Measurements from ENCODE around the gene ZNF107.
"Not testable (repeated sequence)": the region's sequence is repeated elsewhere in the genome, so short reads cannot be mapped to it uniquely, and the experiment has no call there.

The ZNF107 gene

DNA sequence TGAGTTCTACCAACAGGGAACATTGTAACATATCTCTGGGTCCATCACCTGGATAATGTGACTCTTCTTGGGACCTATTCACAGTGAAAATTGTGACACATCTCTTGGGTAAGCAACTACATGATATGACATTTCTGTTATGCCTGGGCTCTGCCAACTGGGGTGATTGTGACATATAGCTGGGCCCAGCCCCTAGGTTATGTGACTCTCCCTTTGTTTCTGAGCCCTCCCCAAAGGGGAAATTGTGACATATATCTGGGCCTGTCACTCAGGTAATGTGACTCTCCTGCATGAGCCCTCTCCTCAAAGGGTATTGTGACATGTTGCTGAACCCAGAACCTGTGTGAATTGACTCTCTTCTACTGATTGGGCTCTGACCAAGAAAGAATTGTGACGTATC lies 22.4 kb upstream of the ZNF107 start:
- no peak for DNase-seq (ENCODE audit: low read depth)

DNA sequence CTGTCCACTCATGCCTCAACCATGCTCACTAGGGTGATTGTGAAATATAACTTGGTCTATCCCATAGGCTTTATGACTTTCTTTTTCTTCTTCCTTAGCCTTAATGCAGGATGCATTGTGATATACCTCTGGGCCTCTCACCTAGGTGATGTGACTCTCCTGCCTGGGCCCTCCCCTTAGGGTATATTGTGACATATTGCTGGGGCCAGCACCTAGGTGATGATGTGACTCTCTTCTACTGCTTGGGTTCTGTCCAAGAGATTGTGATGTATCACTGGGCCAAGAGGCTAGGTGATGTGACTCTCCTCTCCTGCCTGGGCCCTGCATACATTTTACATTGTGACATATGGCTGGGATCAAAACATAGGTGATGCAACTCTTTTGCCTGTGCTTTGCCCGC lies 14.7 kb upstream of the ZNF107 start:
- DNase-seq (ENCODE audit: low read depth), result no peak

DNA sequence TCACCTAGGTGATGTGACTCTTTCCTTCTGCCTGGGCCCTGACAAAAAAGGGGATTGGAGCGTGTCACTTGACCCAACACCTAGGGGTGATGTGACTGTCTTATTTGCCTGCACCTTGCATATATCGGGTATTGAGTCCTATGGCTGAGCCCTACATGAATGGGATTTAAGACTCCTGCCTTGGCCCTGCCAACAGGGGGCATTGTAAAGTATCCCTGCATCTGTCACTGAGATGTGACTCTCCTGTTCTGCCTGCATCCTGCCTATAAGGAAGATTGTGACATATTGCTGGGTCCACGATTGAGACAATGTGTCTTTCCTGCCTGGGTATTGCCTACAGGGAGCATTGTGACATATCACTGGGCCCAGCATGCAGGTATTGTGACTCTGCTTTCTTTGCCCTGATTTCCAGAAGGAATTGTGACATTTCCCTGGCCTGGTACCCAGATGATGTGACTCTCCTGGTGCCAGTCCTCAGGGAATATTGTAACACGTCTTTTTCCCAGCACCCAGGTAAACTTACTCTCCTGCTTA lies 14.2 kb upstream of the ZNF107 start:
- no peak for DNase-seq (ENCODE audit: low read depth)

DNA sequence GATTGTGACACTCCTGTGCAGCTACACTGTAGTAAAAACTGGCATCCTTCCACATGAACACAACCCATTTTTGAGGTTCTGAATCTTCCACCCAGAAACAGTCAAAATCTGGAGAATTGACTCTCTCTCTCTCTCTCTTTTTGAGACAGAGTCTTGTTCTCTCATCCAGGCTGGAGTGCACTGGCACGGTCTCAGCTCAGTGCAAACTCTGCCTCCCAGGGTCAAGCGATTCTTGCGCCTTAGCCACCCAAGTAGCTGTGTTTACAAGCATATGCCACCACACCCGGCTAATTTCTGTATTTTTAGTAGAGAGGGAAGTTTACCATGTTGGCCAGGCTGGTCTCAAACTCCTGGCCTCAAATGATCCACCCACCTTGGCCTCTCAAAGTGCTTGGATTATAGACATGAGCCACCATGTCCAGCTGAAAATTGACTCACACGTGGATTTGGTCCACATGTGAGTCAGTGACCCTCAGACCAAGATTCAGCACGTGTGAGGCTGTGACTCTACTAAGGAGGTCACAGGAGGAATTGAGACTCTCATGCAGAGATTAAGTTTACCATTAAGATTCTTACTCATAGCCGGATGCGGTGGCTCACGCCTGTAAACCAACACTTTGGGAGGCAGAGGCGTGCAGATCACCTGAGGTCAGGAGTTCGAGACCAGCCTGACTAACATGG lies 12.1 kb upstream of the ZNF107 start:
- no peak for DNase-seq (ENCODE audit: low read depth)

DNA sequence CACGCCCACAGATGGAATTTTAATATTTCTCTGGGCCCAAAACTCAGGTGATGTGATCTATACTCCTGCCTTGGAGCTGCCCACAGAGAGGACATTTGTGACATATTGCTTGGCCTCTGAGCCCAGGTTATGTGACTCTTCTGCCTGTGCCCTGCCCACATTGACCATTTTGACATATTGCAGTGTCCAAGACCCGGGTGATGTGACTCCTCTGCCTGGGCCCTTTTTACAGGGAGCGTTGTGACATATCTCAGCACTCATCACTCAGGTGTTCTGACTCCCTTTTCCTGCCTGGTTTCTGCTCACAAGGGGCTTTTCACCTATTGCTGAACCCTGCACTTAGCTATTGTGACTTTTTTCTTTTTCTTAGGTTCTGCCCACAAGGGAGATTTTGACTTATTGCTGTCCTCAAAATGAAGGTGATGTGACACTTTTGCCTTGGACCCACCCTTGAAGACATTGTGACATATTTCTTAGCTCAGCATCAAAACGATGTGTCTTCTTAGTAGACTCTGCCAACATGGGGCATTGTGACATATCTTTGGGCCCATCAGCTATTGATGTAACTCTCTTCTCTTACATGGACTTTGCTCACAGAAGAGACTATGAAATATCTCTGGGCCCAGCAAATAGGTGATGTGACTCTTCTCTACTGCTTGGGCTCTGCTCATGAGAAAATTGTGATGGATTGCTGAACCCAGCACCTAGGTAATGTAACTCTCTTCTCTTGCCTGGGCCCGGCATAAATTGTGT lies 11.0 kb upstream of the ZNF107 start:
- no peak for DNase-seq (ENCODE audit: low read depth)

DNA sequence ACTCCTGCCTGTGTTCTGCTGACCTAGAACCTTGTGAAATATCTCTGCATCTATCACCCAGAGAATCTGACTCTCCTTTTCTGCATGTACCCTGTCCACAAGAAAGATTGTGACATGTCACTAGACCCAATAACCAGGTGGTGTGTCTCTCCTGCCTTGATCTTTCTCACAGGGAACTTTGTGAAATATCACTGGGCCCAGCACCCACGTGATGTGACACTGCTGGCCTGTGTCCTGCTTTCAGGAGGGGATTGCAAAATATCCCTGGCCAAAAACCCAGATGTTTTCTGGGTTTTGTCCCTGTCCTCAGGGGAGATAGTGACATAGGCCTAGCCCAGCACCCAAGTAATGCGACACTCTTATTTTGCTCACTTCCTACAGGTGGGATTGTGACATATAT lies 10.1 kb upstream of the ZNF107 start:
- no peak for DNase-seq (ENCODE audit: low read depth)

DNA sequence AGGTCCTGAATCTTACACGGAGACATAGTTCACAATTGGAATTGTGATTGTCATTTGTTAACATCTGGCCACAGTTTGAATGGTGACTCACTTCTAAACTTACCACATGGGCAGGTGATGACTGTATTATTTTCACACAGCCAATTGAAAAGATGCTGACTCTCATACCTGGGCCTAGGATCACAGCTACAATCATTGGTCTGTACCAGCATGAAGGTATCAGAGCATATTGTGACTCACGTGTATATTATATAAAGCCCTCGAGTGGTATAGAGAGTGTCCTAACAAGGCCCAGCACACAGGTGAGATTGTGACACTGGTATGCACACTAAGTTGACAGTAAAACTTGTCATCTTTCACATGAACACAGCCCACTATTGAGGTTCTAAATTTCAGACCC lies 9.4 kb upstream of the ZNF107 start:
- no peak for DNase-seq (ENCODE audit: low read depth)

DNA sequence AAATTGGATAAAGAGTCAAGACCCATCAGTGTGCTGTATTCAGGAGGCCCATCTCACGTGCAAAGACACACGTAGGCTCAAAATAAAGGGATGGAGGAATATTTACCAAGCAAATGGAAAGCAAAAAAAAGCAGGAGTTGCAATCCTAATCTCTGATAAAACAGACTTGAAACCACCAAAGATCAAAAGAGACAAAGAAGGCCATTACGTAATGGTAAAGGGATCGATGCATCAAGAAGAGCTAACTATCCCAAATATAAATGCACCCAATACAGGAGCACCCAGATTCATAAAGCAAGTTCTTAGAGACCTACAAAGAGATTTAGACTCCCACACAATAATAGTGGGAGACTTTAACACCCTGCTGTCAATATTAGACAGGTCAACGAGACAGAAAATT lies 3.8 kb upstream of the ZNF107 start:
- DNase-seq (ENCODE audit: low read depth), result not testable (repeated sequence)

DNA sequence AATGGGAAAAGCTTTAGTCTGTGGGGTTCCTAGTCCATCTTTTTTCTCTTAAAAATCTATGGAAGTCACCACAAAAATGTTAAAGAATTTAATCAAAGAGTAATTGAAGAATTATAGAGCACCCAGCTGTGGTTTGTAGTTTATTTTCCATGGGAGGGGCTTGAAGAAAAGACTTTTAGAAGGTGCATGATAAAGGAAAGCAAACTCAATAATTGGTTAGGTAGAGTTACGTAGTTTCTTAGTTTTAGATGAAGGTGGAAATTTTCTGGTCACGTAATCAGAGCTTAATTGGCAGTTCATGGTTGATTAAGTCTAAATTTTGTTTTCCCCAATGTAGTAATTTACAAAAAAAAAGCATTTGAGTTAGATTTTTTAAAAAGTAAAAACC lies 724 bp downstream of the ZNF107 start:
- DNase-seq (ENCODE audit: low read depth), result no peak

DNA sequence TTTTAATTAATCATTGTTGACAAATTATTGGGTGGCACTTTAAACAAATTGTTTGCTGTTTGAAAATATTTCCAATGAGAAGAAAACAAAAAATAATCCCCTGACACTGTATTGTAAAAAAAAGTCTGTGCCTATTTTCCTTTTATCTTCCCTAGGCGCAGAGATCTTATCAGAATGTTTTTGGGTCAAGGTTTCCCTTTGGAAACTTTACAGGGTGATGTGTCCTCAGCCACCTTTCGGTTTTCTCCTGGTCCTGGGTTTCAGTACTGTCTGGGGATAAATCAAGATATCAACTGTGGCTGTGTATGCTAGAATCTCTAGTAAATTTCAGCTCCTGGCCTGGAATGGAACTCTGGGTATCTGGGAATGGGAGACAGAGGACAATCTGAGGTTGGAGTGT lies 1.4 kb downstream of the ZNF107 start:
- DNase-seq (ENCODE audit: low read depth), result no peak

DNA sequence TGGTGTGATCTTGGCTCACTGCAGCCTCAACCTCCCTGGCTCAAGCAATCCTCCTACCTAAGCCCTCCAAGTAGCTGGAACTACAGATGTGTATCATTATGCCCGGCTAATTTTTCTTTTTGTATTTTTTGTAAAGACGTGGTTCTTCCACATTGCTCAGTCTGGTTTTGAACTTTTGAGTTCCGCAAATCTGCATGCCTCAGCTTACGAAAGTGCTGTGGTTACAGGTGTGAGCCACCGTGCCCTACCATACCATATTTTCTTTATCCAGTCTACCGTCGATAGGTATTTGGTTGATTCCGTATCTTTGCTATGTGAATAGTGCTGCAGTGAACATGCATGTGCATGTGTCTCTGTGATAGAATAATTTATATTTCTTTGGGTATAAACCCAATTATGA lies 6.5 kb downstream of the ZNF107 start:
- DNase-seq (ENCODE audit: low read depth), result no peak

DNA sequence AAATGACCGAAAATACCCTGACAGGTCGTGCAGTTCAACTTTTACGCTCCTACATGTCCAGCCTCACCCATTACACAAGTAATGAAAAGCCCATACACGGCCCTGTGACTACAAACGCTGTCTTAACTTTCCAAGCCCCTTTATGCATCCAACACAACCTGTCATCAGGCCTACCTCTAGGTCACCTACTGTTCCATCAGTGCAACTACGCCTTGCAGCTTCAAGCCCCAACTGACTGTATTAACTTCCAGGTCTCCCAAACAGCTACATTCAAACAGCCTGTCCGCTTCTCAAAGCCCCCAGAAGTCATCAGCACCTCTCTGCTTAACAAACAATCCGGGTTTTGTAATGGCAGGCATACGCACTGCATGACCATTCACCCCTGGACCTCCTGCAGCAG lies 19.2 kb downstream of the ZNF107 start:
- DNase-seq (ENCODE audit: low read depth), result no peak

DNA sequence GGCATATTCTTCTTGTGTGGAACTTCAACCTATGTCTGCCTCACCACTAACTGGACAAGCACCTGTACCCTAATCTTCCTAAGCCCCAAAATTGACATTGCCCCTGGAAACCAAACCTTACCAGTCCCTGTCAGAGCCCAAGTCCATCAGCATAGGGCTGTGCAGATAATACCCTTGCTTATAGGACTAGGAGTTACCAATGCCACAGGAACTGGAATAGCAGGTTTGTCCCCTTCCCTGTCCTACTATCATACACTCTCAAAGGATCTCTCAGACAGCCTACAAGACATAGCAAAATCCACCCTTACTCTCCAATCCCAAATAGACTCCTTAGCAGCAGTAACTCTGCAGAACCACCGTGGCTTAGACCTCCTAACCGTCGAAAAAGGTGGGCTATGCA lies 19.8 kb downstream of the ZNF107 start:
- no peak for DNase-seq (ENCODE audit: low read depth)

DNA sequence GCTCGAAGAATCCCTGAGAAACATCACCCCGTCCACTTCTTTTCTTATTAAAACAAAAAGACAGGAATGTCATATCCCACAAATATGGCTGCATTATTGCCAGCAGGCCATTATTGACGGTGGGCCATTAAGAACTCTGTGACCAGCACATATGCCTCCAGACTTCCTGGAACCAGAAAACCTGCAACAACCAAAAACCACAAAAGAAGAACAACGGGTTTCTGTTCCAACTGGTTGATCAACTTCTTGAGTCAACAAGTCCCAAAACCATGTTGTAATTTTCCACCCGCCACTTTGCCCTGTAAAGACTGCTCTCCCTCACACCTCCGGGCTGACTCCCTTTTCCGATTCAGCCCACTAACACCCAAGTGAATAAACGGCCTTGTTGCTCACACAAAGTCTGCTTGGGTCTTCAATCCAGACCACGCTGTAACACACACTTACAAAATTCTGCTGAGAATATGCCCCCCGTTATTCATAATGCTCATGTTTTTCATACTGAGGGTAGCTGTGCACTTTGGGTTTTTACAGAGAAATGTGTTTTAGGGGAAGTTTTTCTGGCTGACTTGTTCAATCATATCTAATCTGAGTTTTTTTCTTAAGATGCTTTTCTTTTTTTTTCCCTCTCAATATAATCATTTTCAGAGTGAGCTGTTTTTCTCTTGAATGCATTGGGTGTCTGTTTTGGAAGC lies 20.7 kb downstream of the ZNF107 start:
- DNase-seq (ENCODE audit: low read depth), result no peak

DNA sequence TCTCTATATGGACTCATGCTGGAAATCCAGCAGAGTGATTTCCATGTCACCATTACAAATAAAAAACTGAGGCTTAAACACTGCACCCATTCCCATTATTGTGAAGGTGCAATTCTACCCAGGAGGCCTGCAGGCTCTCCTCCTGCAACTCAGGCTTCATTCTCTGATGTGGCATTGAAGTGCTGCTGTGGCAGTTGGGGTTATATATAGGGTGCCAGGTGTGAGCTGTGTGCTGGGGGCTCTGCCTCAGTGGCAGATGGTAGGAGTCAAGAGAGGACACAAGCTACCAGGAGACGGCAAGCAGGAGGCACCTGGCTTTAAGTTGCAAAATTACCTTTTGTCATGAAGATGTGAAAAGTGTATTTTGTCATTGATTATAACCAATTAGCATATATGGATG lies 21.3 kb downstream of the ZNF107 start:
- no peak for DNase-seq (ENCODE audit: low read depth)

DNA sequence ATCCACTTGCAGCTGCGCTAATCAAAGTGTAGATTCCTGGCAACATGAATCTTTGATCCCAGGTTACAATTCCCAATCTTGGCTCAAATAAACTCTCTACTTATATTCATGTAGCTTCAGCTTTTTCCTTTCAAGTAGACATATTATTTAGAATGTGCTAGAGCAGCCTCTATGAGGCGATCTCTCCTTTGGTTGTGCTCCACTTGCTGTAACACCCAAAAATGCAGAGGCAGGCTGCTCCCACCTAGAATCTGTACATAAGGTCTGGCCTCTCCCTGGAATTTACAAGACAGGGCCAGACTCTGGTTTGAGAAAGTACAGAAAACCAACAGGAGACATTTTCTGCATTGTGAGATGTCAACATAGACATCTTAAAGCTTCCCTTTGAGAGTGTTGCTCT lies 23.1 kb downstream of the ZNF107 start:
- DNase-seq (ENCODE audit: low read depth), result no peak

DNA sequence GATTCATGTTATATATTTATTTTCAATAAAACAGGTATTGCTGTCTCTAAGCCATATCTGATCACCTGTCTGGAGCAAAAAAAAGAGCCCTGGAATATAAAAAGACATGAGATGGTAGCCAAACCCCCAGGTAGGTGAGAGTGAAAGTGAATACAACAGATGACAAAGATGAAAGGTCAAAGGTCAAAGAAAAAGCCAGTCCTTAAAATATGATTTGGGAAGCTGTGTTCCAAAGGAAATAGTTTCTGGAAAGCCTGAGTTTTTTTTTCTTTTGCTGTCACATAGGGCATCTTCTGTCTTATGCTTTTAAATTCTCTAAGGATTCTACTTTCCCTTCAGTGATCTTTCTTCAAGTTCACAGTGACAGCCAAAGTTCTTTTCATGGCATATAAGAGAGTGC lies 25.9 kb downstream of the ZNF107 start:
- no peak for DNase-seq (ENCODE audit: low read depth)

DNA sequence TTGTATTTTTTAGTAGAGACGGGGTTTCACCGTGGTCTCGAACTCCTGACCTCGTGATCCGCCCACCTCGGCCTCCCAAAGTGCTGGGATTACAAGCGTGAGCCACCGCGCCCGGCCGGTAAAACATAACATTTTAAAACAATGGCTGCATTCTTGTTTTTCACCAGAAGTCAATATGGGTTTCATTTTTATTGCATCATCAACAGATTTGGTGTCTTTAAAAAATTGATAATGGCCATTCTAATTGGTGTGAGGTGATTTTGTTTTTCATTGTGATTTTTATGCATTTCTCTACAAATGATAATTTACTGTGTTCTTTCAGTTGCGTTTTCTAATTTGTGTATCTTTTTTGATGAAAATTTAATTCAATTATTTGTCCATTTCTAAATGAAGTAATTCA lies 31.9 kb downstream of the ZNF107 start:
- DNase-seq (ENCODE audit: low read depth), result not testable (repeated sequence)

DNA sequence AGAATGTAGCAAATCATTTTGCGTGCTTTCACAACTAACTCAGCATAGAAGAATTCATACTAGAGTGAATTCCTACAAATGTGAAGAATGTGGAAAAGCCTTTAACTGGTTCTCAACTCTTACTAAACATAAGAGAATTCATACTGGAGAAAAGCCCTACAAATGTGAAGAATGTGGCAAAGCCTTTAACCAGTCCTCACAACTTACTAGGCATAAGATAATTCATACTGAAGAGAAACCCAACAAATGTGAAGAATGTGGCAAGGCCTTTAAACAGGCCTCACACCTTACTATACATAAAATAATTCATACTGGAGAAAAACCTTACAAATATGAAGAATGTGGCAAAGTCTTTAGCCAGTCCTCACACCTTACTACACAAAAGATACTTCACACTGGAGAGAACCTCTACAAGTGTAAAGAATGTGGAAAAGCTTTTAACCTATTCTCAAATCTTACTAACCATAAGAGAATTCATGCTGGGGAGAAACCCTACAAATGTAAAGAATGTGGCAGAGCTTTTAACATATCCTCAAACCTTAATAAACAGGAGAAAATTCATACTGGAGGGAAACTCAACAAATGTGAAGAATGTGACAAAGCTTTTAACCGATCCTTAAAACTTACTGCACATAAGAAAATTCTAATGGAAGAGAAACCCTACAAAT lies 40.8 kb downstream of the ZNF107 start:
- DNase-seq (ENCODE audit: low read depth), result no peak

DNA sequence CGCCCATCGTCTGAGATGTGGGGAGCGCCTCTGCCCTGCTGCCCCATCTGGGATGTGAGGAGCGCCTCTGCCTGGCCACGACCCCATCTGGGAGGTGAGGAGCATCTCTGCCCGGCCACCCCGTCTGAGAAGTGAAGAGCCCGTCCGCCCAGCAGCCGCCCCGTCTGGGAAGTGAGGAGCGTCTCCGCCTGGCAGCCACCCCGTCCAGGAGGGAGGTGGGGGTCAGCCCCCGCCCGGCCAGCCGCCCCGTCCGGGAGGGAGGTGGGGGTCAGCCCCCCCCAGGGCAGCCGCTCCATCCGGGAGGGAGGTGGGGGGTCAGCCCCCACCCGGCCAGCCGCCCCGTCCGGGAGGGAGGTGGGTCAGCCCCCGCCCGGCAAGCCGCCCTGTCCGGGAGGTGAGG lies 52.0 kb downstream of the ZNF107 start:
- not testable (repeated sequence) for DNase-seq (ENCODE audit: low read depth)

DNA sequence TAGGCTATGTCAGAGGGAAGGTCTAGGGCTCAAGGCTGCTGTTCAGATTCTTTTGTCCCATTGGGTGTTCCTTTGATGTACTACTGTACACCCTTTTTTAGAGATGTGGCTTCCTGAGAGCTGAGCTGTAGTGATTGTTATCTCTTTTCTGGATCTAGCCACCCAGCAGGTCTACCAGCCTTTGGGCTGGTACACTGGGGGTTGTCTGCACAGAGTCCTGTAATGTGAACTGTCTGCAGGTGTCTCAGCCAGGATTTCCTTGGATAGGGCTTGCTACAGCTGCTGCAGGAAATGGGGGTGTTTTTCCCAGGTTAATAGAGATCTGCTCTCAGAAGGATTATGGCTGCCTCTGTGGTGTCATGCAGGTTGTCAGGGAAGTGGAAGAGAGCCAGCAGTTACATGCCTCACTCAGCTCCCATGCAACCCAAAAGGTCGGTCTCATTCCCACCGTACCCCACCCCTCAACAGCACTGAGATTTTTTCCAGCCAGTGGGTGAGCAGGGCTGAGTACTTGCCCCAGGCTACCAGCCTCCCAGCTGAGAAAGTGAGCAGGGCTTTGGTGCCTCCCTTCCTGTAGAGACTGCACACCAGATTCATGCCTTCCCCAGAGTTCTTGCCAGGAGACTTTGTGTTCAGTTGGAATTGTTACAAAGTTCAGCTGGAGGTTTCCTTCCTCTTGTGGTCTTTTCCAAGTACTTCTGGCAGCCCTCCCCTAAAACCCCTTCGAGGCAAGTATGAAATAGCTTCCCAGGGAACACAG lies 63.3 kb downstream of the ZNF107 start:
- no peak for DNase-seq (ENCODE audit: low read depth)

Data from stimulated activated CD8-positive, alpha-beta memory T cell treated with anti-CD3 and anti-CD28 coated beads, Interleukin-15, amount 100 ng/mL, for 1 hour (primary cell).